ENCODE measurements around the gene TBC1D1. TPM values are rescaled to one million over a fixed set of nuclear protein-coding genes. Genes with fewer than 3 reads are reported as not detected.

Gene TBC1D1
- total RNA-seq, 1 experiment from 2014 or later, result 36.0 TPM

GRCh38 chr4:37982736-37983135 lies 91.9 kb downstream of the TBC1D1 start:
- no peaks in the 10 kb centered on the region for H3K36me3 Mint-ChIP-seq (ENCODE audit: insufficient read depth, unreplicated experiment)
- no peaks in the 10 kb centered on the region for H3K27me3 Mint-ChIP-seq (ENCODE audit: insufficient read depth, unreplicated experiment)
- peaks cover 9% of the 10 kb centered on the region for H3K4me1 Mint-ChIP-seq (ENCODE audit: insufficient read depth, unreplicated experiment)
- ChIA-PET CTCF (interaction anchor here (0.6 to 1.8 kb wide), 3 partner anchors 10 to 380 kb away, joined by 3 to 7 read pairs (median 3); no protein-coding TSS in a partner anchor), POLR2A (no interaction called here)
- TF ChIP-seq CTCF (IDR thresholded peaks at IDR 0.05; ENCODE audit: unreplicated experiment), result no peak
- H3K27ac Mint-ChIP-seq (ENCODE audit: low read depth, unreplicated experiment), result no peak overlapping the region
- DNase-seq (ENCODE audit: unreplicated experiment), result no peak
- no TSS peak for BruUV-seq (replicated peaks)
- no peak overlapping the region for H3K4me3 Mint-ChIP-seq (ENCODE audit: unreplicated experiment)
- intact Hi-C loops (cut with micrococcal nuclease), result no loop called here
- no peaks in the 10 kb centered on the region for H3K9me3 Mint-ChIP-seq (ENCODE audit: unreplicated experiment)

GRCh38 chr4:37983951-37984350 lies 93.1 kb downstream of the TBC1D1 start:
- intact Hi-C loops (cut with micrococcal nuclease), result no loop called here
- Mint-ChIP-seq H3K9me3 (ENCODE audit: unreplicated experiment) (no peaks in the 10 kb centered on the region), H3K27me3 (ENCODE audit: insufficient read depth, unreplicated experiment) (no peaks in the 10 kb centered on the region), H3K4me1 (ENCODE audit: insufficient read depth, unreplicated experiment) (peaks cover 9% of the 10 kb centered on the region), H3K4me3 (ENCODE audit: unreplicated experiment) (no peak overlapping the region), H3K36me3 (ENCODE audit: insufficient read depth, unreplicated experiment) (no peaks in the 10 kb centered on the region), H3K27ac (ENCODE audit: low read depth, unreplicated experiment) (no peak overlapping the region)
- no TSS peak for BruUV-seq (replicated peaks)
- CTCF ChIA-PET, result no interaction called here
- DNase-seq (ENCODE audit: unreplicated experiment), result no peak
- no peak for TF ChIP-seq CTCF (IDR thresholded peaks at IDR 0.05; ENCODE audit: unreplicated experiment)
- POLR2A ChIA-PET, result interaction anchor here (0.7 to 1.2 kb wide), 2 partner anchors 156 to 190 kb away, joined by 3 read pairs; no protein-coding TSS in a partner anchor

GRCh38 chr4:37985730-37986275 lies 94.9 kb downstream of the TBC1D1 start:
- CTCF ChIA-PET, result interaction anchor here (1.0 kb wide), 1 partner anchor 34 kb away, joined by 3 read pairs; no protein-coding TSS in a partner anchor
- DNase-seq (ENCODE audit: unreplicated experiment), result no peak
- H3K27me3 Mint-ChIP-seq (ENCODE audit: insufficient read depth, unreplicated experiment), result no peaks in the 10 kb centered on the region
- BruUV-seq (replicated peaks), result no TSS peak
- H3K36me3 Mint-ChIP-seq (ENCODE audit: insufficient read depth, unreplicated experiment), result no peaks in the 10 kb centered on the region
- POLR2A ChIA-PET, result no interaction called here
- H3K27ac Mint-ChIP-seq (ENCODE audit: low read depth, unreplicated experiment), result no peak overlapping the region
- intact Hi-C loops (cut with micrococcal nuclease), result no loop called here
- H3K9me3 Mint-ChIP-seq (ENCODE audit: unreplicated experiment), result no peaks in the 10 kb centered on the region
- peaks cover 9% of the 10 kb centered on the region for H3K4me1 Mint-ChIP-seq (ENCODE audit: insufficient read depth, unreplicated experiment)
- no peak for TF ChIP-seq CTCF (IDR thresholded peaks at IDR 0.05; ENCODE audit: unreplicated experiment)
- no peak overlapping the region for H3K4me3 Mint-ChIP-seq (ENCODE audit: unreplicated experiment)

GRCh38 chr4:37988670-37989069 lies 97.8 kb downstream of the TBC1D1 start:
- no peak overlapping the region for H3K4me3 Mint-ChIP-seq (ENCODE audit: unreplicated experiment)
- no peak overlapping the region for H3K27ac Mint-ChIP-seq (ENCODE audit: low read depth, unreplicated experiment)
- no peaks in the 10 kb centered on the region for H3K4me1 Mint-ChIP-seq (ENCODE audit: insufficient read depth, unreplicated experiment)
- POLR2A ChIA-PET, result interaction anchor here (1.2 kb wide), 1 partner anchor 10 kb away, joined by 3 read pairs; no protein-coding TSS in a partner anchor
- H3K9me3 Mint-ChIP-seq (ENCODE audit: unreplicated experiment), result no peaks in the 10 kb centered on the region
- intact Hi-C loops (cut with micrococcal nuclease), result no loop called here
- CTCF ChIA-PET, result interaction anchor here (1.0 to 1.4 kb wide), 2 partner anchors 10 to 46 kb away, joined by 3 read pairs; no protein-coding TSS in a partner anchor
- H3K36me3 Mint-ChIP-seq (ENCODE audit: insufficient read depth, unreplicated experiment), result peaks cover 6% of the 10 kb centered on the region
- TF ChIP-seq CTCF (IDR thresholded peaks at IDR 0.05; ENCODE audit: unreplicated experiment), result no peak
- BruUV-seq (replicated peaks), result no TSS peak
- DNase-seq (ENCODE audit: unreplicated experiment), result no peak
- H3K27me3 Mint-ChIP-seq (ENCODE audit: insufficient read depth, unreplicated experiment), result no peaks in the 10 kb centered on the region
